GM20000 (cell line): ENCODE measurements around the gene KCNJ4.

Source experiments
- DNase-seq: peaks from one replicate; pipeline ENCODE4 v3.0.0; 2012; ENCODE audit warnings: low spot score
- CTCF ChIP-seq: IDR thresholded peaks from 2 replicates; pipeline ENCODE4 v1.5.1; 2012; ENCODE audit warnings: mild to moderate bottlenecking, control low read depth; ENCODE audit errors: extremely low read depth, missing control alignments

Gene KCNJ4

GRCh38 chr22:38455076-38455529 is at the start of gene KCNJ4:
Gene KCNJ4, minus strand, starts transcription at chr22:38455199. Its CDS starts 27,067 bp downstream, at chr22:38428132.
- no peak for DNase-seq
- no peak for TF ChIP-seq CTCF

- no peak for DNase-seq
- TF ChIP-seq CTCF: no peak
These were observed 48.0 kb upstream of the KCNJ4 start for GRCh38 chr22:38503021-38503420.

GRCh38 chr22:38501797-38502672 is 47.0 kb upstream of the KCNJ4 start:
- DNase-seq: no peak
- TF ChIP-seq CTCF: no peak

- DNase-seq: no peak
- no peak for TF ChIP-seq CTCF
These were observed 42.9 kb upstream of the KCNJ4 start for GRCh38 chr22:38497869-38498268.

- no peak for DNase-seq
- TF ChIP-seq CTCF: no peak
These were observed 39.9 kb upstream of the KCNJ4 start for GRCh38 chr22:38494939-38495338.

GRCh38 chr22:38494498-38494897 is 39.5 kb upstream of the KCNJ4 start:
- DNase-seq: no peak
- TF ChIP-seq CTCF: no peak

GRCh38 chr22:38491707-38492348 is 36.8 kb upstream of the KCNJ4 start:
- DNase-seq: no peak
- no peak for TF ChIP-seq CTCF
